SK-N-SH treated with all-trans-retinoic acid at 6 μM for 48 hours (cell line): ENCODE results near the gene DOK1.

Experiments used
- ATAC-seq: fragments of 200-7000 bp; cut with Tn5 transposase; 3 replicates; pipeline ENCODE4 v1.9.1; 2020; ENCODE audit warnings: mild to moderate bottlenecking, moderate library complexity
- ARNTL ChIP-seq: fragments of 450-650 bp; formaldehyde crosslinking; IDR thresholded peaks from 2 replicates; pipeline ENCODE4 v1.5.0; 2020; ENCODE audit warnings: low read depth, mild to moderate bottlenecking, moderate library complexity, borderline replicate concordance
- BACH2 ChIP-seq: fragments of 250-450 bp; sonication (Bioruptor Pico); IDR thresholded peaks from 2 replicates; pipeline ENCODE4 v1.9.0; 2021; ENCODE audit warnings: mild to moderate bottlenecking, borderline replicate concordance
- CSDC2 ChIP-seq: fragments of 250-450 bp; sonication (Bioruptor Pico); IDR thresholded peaks from 2 replicates; pipeline ENCODE4 v1.5.0; 2020; ENCODE audit warnings: mild to moderate bottlenecking, moderate library complexity
- CSRNP3 ChIP-seq: fragments of 250-450 bp; sonication (Bioruptor Pico); IDR thresholded peaks from 2 replicates; pipeline ENCODE4 v1.5.1; 2021; ENCODE audit warnings: mild to moderate bottlenecking, moderate library complexity
- ESRRG ChIP-seq: fragments of 250-450 bp; sonication (Bioruptor Pico); IDR thresholded peaks from 2 replicates; pipeline ENCODE4 v1.6.1; 2021; ENCODE audit warnings: mild to moderate bottlenecking
- GLIS3 ChIP-seq: fragments of 250-450 bp; sonication (Bioruptor Pico); IDR thresholded peaks from 2 replicates; pipeline ENCODE4 v1.5.0; 2020; ENCODE audit warnings: mild to moderate bottlenecking, moderate library complexity
- ISL1 ChIP-seq: fragments of 250-450 bp; sonication (Bioruptor Pico); IDR thresholded peaks from 2 replicates; pipeline ENCODE4 v2.1.2; 2022; ENCODE audit warnings: mild to moderate bottlenecking, moderate library complexity
- OSR1 ChIP-seq: fragments of 250-450 bp; sonication (Bioruptor Pico); IDR thresholded peaks from 2 replicates; pipeline ENCODE4 v1.8.0; 2022; ENCODE audit warnings: moderate library complexity, mild to moderate bottlenecking, inconsistent platforms
- PATZ1 ChIP-seq: fragments of 250-450 bp; sonication (Bioruptor Pico); IDR thresholded peaks from 2 replicates; pipeline ENCODE4 v1.8.0; 2020; ENCODE audit warnings: mild to moderate bottlenecking, moderate library complexity, borderline replicate concordance
- POU6F1 ChIP-seq: fragments of 250-450 bp; sonication (Bioruptor Pico); IDR thresholded peaks from 2 replicates; pipeline ENCODE4 v1.8.0; 2021; ENCODE audit warnings: low read depth, mild to moderate bottlenecking, moderate library complexity, borderline replicate concordance
- PPARA ChIP-seq: fragments of 250-450 bp; sonication (Bioruptor Pico); IDR thresholded peaks from 2 replicates; pipeline ENCODE4 v1.5.0; 2020; ENCODE audit warnings: mild to moderate bottlenecking, borderline replicate concordance
- RARB ChIP-seq: fragments of 250-450 bp; sonication (Bioruptor Pico); IDR thresholded peaks from 2 replicates; pipeline ENCODE4 v1.8.0; 2021; ENCODE audit warnings: mild to moderate bottlenecking, moderate library complexity
- SNAI2 ChIP-seq: fragments of 250-450 bp; sonication (Bioruptor Pico); IDR thresholded peaks from 2 replicates; pipeline ENCODE4 v1.5.0; 2020; ENCODE audit warnings: mild to moderate bottlenecking, moderate library complexity
- TCF4 ChIP-seq: fragments of 250-450 bp; sonication (Bioruptor Pico); IDR thresholded peaks from 2 replicates; pipeline ENCODE4 v1.8.0; 2021; ENCODE audit warnings: mild to moderate bottlenecking, moderate library complexity, borderline replicate concordance
- TOX ChIP-seq: fragments of 250-450 bp; sonication (Bioruptor Pico); IDR thresholded peaks from 2 replicates; pipeline ENCODE4 v1.8.0; 2021; ENCODE audit warnings: mild to moderate bottlenecking, moderate library complexity, borderline replicate concordance
- TSHZ2 ChIP-seq: fragments of 250-450 bp; sonication (Bioruptor Pico); IDR thresholded peaks from 2 replicates; pipeline ENCODE4 v1.5.0; 2020; ENCODE audit warnings: mild to moderate bottlenecking, moderate library complexity
- ZC3H10 ChIP-seq: fragments of 250-450 bp; sonication (Bioruptor Pico); IDR thresholded peaks from 2 replicates; pipeline ENCODE4 v1.5.1; 2021; ENCODE audit warnings: mild to moderate bottlenecking, moderate library complexity
- ZFP3 ChIP-seq: fragments of 250-450 bp; sonication (Bioruptor Pico); IDR thresholded peaks from 2 replicates; pipeline ENCODE4 v1.5.0; 2020; ENCODE audit warnings: mild to moderate bottlenecking, moderate library complexity
- ZNF565 ChIP-seq: fragments of 450-650 bp; formaldehyde crosslinking; conservative IDR thresholded peaks from 2 replicates; pipeline ENCODE4 v1.5.0; 2020; ENCODE audit warnings: low read depth, mild to moderate bottlenecking, moderate library complexity
- ZNF70 ChIP-seq: fragments of 450-650 bp; formaldehyde crosslinking; IDR thresholded peaks from 2 replicates; pipeline ENCODE4 v1.5.0; 2020; ENCODE audit warnings: mild to moderate bottlenecking, moderate library complexity
- ZNF8 ChIP-seq: fragments of 450-650 bp; formaldehyde crosslinking; IDR thresholded peaks from 2 replicates; pipeline ENCODE4 v1.5.0; 2020; ENCODE audit warnings: mild to moderate bottlenecking, moderate library complexity

DOK1 gene

GRCh38 chr2:74582184-74582583 is 27.7 kb downstream of the DOK1 start:
- TF ChIP-seq TSHZ2 (CRISPR knock-in tag) = no peak
- no peak for TF ChIP-seq PPARA (CRISPR knock-in tag)
- no peak for TF ChIP-seq ESRRG (CRISPR knock-in tag)
- TF ChIP-seq CSDC2 = no peak
- no peak for TF ChIP-seq SNAI2 (CRISPR knock-in tag)
- no peak for TF ChIP-seq ZNF70 (CRISPR knock-in tag)
- no peak for TF ChIP-seq OSR1 (CRISPR knock-in tag)
- no peak for TF ChIP-seq ZC3H10
- no peak for TF ChIP-seq ZFP3 (CRISPR knock-in tag)
- TF ChIP-seq PATZ1 (CRISPR knock-in tag) = no peak
- no peak for TF ChIP-seq CSRNP3 (CRISPR knock-in tag)
- TF ChIP-seq TCF4 (CRISPR knock-in tag) = no peak
- TF ChIP-seq ZNF565 (CRISPR knock-in tag) = no peak
- no peak for TF ChIP-seq POU6F1 (CRISPR knock-in tag)
- no peak for ATAC-seq

- ATAC-seq = peak; percentile 74
- no peak for TF ChIP-seq ZNF8 (CRISPR knock-in tag)
Observed at GRCh38 chr2:74583504-74583903, 29.0 kb downstream of the DOK1 start.

- ATAC-seq = peak; percentile 67
- TF ChIP-seq GLIS3 (CRISPR knock-in tag) = no peak
- TF ChIP-seq ESRRG (CRISPR knock-in tag) = no peak
- TF ChIP-seq PPARA (CRISPR knock-in tag) = no peak
- no peak for TF ChIP-seq POU6F1 (CRISPR knock-in tag)
- no peak for TF ChIP-seq ARNTL
- TF ChIP-seq ZFP3 (CRISPR knock-in tag) = no peak
- TF ChIP-seq, all 23 proteins: peak for 0
Observed at GRCh38 chr2:74584088-74584645, 29.6 kb downstream of the DOK1 start.

- ATAC-seq = no peak
- TF ChIP-seq TCF4 (CRISPR knock-in tag) (no peak), ZFP3 (CRISPR knock-in tag) (no peak), TOX (CRISPR knock-in tag) (no peak), ESRRG (CRISPR knock-in tag) (no peak), ZNF70 (CRISPR knock-in tag) (no peak), BACH2 (no peak), RARB (CRISPR knock-in tag) (no peak), ZC3H10 (no peak), ISL1 (CRISPR knock-in tag) (no peak), OSR1 (CRISPR knock-in tag) (no peak)
- TF ChIP-seq, all 23 proteins: peak for 0
Observed at GRCh38 chr2:74585406-74586185, 31.1 kb downstream of the DOK1 start.
